Body of pancreas (tissue), 4 donors: ENCODE measurements around the gene FBXO4. TPM values are rescaled to one million over a fixed set of nuclear protein-coding genes. Genes with fewer than 3 reads are reported as not detected.

Experiments used
- ATAC-seq: fragments of 150-250 bp; one replicate; pipeline ENCODE4 v1.9.1; 2016
- DNase-seq, 4 donors: peaks; one replicate each; pipeline ENCODE4 v3.0.0-alpha.2; 2019
- H3K27ac ChIP-seq, 4 donors: fragments of 200-600 bp; sonication (generic); 1 replicate in 3 of 4; 2 replicates in 1 of 4; pipeline versions ENCODE4 v1.5.1 to v1.6.1; 2016 to 2019; ENCODE audit warnings: mild to moderate bottlenecking in 1 of 4, mixed read lengths in 1 of 4, moderate library complexity in 1 of 4
- H3K27me3 ChIP-seq, 2 donors: fragments of 200-600 bp; sonication (generic); one replicate each; pipeline ENCODE4 v1.6.0; 2016; ENCODE audit warnings: mild to moderate bottlenecking in 1 of 2
- H3K36me3 ChIP-seq, 2 donors: fragments of 200-600 bp; sonication (generic); replicated peaks in 1 of 2; 2 replicates each; pipeline ENCODE4 v1.5.1; 2016; ENCODE audit warnings: low read depth in 2 of 2; ENCODE audit not compliant: insufficient read depth in 1 of 2
- H3K4me1 ChIP-seq: fragments of 200-600 bp; sonication (generic); one replicate; pipeline ENCODE4 v1.6.0; 2016
- H3K4me3 ChIP-seq, 2 donors: fragments of 200-600 bp; sonication (generic); 1 replicate in 1 of 2; 2 replicates in 1 of 2; pipeline ENCODE4 v1.5.1; 2016 to 2019
- H3K9me3 ChIP-seq, 3 donors: fragments of 200-600 bp; sonication (generic); 1 replicate in 2 of 3; 2 replicates in 1 of 3; pipeline ENCODE4 v1.5.1; 2016
- CTCF ChIP-seq, 7 experiments: fragments of 450-650 bp in 4 of 7; fragments of 200-600 bp in 3 of 7; sonication (generic) in 3 of 7; IDR thresholded peaks; one replicate each; pipeline ENCODE4 v1.5.1; 2016 to 2019; ENCODE audit warnings: antibody characterized with exemption in 7 of 7
- POLR2A ChIP-seq, 3 donors: fragments of 450-650 bp; IDR thresholded peaks; one replicate each; pipeline ENCODE4 v1.6.1; 2016; ENCODE audit warnings: antibody characterized with exemption in 3 of 3, mild to moderate bottlenecking in 2 of 3
- WGBS, 2 donors: methylation state at CpG; one replicate each; pipeline ENCODE4 v1.1.5; 2017; 5-methylcytosine and 5-hydroxymethylcytosine counted together
- intact Hi-C: fragments of 100-400 bp; cut with DNase I; formaldehyde crosslinking; loops from one replicate; pipeline ENCODE4 v1.15.1; 2023
- total RNA-seq, 2 donors: library from RNA; depleted of rRNA; stranded (reverse); fragments of >200 nt; gene quantifications; one replicate each; pipeline ENCODE4 v1.1.0, GENCODE V29; 2016

FBXO4 gene
- total RNA-seq, 2 donors from 2014 or later, result 11.2 to 14.3 TPM

- Histone ChIP-seq H3K9me3 (no peaks in the 10 kb centered on the region), H3K4me1 (no peaks in the 10 kb centered on the region), H3K4me3 (no peak overlapping the region), H3K36me3 (peaks cover 5 to 10% of the 10 kb centered on the region in 2 donors), H3K27me3 (no peaks in the 10 kb centered on the region), H3K27ac (no peak overlapping the region)
- no peak for ATAC-seq
- DNase-seq, result no peak
- TF ChIP-seq CTCF (IDR thresholded peaks at IDR 0.05) (no peak), POLR2A (IDR thresholded peaks at IDR 0.05) (no peak)
- intact Hi-C loops, result no loop called here
- WGBS, 2 donors, result 76 to 89% methylated on average over 2 of the region's 2 CpGs
Measured at GRCh38 chr5:41918105-41918504, 7.0 kb upstream of the FBXO4 start.

GRCh38 chr5:41921166-41921565 is 3.9 kb upstream of the FBXO4 start:
- Histone ChIP-seq H3K4me1 (peaks cover 10% of the 10 kb centered on the region), H3K9me3 (no peaks in the 10 kb centered on the region), H3K4me3 (no peak overlapping the region), H3K36me3 (peaks cover 0 to 8% of the 10 kb centered on the region in 2 donors), H3K27me3 (no peaks in the 10 kb centered on the region), H3K27ac (no peak overlapping the region)
- intact Hi-C loops, result no loop called here
- WGBS, 2 donors, result 88 to 98% methylated on average over 1 of the region's 1 CpG
- DNase-seq (no peak), ATAC-seq (no peak)
- no peak for TF ChIP-seq POLR2A (IDR thresholded peaks at IDR 0.05)
- TF ChIP-seq CTCF (IDR thresholded peaks at IDR 0.05), result no peak

- Histone ChIP-seq H3K36me3 (peaks cover 0 to 6% of the 10 kb centered on the region in 2 donors), H3K4me3 (no peak overlapping the region), H3K9me3 (no peaks in the 10 kb centered on the region), H3K4me1 (peaks cover 15% of the 10 kb centered on the region), H3K27ac (no peak overlapping the region), H3K27me3 (no peaks in the 10 kb centered on the region)
- 87 to 100% methylated on average over 1 of the region's 1 CpG for WGBS, 2 donors
- DNase-seq, result no peak
- TF ChIP-seq CTCF (IDR thresholded peaks at IDR 0.05) (no peak), POLR2A (IDR thresholded peaks at IDR 0.05) (no peak)
- ATAC-seq, result no peak
- intact Hi-C loops, result no loop called here
Measured at GRCh38 chr5:41921874-41922273, 3.2 kb upstream of the FBXO4 start.

GRCh38 chr5:41924526-41924871 is 582 bp upstream of the FBXO4 start:
- DNase-seq (no peak), ATAC-seq (no peak)
- Histone ChIP-seq H3K27me3 (no peaks in the 10 kb centered on the region), H3K4me1 (peaks cover 19% of the 10 kb centered on the region), H3K9me3 (no peaks in the 10 kb centered on the region), H3K36me3 (peaks cover 0 to 2% of the 10 kb centered on the region in 2 donors), H3K4me3 (peak overlapping the region in 1 of 2 donors; percentile 71), H3K27ac (peak overlapping the region; percentile 61 to 95 (median 91))
- intact Hi-C loops, result no loop called here
- 59 to 60% methylated on average over 4 of the region's 4 CpGs for WGBS, 2 donors
- TF ChIP-seq CTCF (IDR thresholded peaks at IDR 0.05), result no peak
- TF ChIP-seq POLR2A (IDR thresholded peaks at IDR 0.05), result no peak

- Histone ChIP-seq H3K4me3 (peak overlapping the region; percentile 71 to 77), H3K27me3 (no peaks in the 10 kb centered on the region), H3K9me3 (no peaks in the 10 kb centered on the region), H3K36me3 (no peaks in the 10 kb centered on the region), H3K27ac (peak overlapping the region; percentile 61 to 95 (median 91)), H3K4me1 (peaks cover 19% of the 10 kb centered on the region)
- TF ChIP-seq CTCF (IDR thresholded peaks at IDR 0.05), result no peak
- TF ChIP-seq POLR2A (IDR thresholded peaks at IDR 0.05), result no peak
- peak; percentile 29 to 41 (median 36) for DNase-seq
- intact Hi-C loops, result no loop called here
- peak; percentile 38 for ATAC-seq
- 0 to 1% methylated on average over 10 to 18 of the region's 18 CpGs for WGBS, 2 donors
Measured at GRCh38 chr5:41925555-41925951, 472 bp downstream of the FBXO4 start.
